K562 (cell line): ENCODE measurements around the gene OR2AG1. TPM values are rescaled to one million over a fixed set of nuclear protein-coding genes. Genes with fewer than 3 reads are reported as not detected.
A peak's percentile ranks its signal among the peaks of the same experiment; 100 is the strongest.

Experiments used
- ARHGAP35 ChIP-seq: fragments of 450-650 bp; IDR thresholded peaks from 2 replicates; pipeline ENCODE4 v1.6.1; 2018; ENCODE audit not compliant: partially characterized antibody
- ATF7 ChIP-seq: fragments of 450-650 bp; IDR thresholded peaks from 2 replicates; pipeline ENCODE4 v1.7.1; 2014; ENCODE audit warnings: mild to moderate bottlenecking, moderate library complexity
- CREB1 ChIP-seq, 2 experiments: sonication (generic) in 1 of 2; formaldehyde crosslinking in 1 of 2; IDR thresholded peaks; 2 replicates each; pipeline versions ENCODE4 v1.6.1 to v1.8.0; 2012 to 2022; ENCODE audit warnings: inconsistent platforms in 1 of 2, mild to moderate bottlenecking in 1 of 2, missing genetic modification reagents in 1 of 2, moderate library complexity in 1 of 2
- DPF2 ChIP-seq: fragments of 450-650 bp; IDR thresholded peaks from 2 replicates; pipeline ENCODE4 v1.6.1; 2016
- EGR1 ChIP-seq: fragments of 450-650 bp; conservative IDR thresholded peaks from 2 replicates; pipeline ENCODE4 v1.6.1; 2017; ENCODE audit warnings: mild to moderate bottlenecking
- KHSRP ChIP-seq: fragments of 450-650 bp; IDR thresholded peaks from 2 replicates; pipeline ENCODE4 v1.6.1; 2017
- NCOA6 ChIP-seq: fragments of 450-650 bp; IDR thresholded peaks from 2 replicates; pipeline ENCODE4 v1.6.1; 2017; ENCODE audit warnings: mild to moderate bottlenecking
- NFE2 ChIP-seq: IDR thresholded peaks from 2 replicates; pipeline ENCODE4 v1.6.1; 2014; ENCODE audit warnings: antibody characterized with exemption, low read depth
- PHF21A ChIP-seq: fragments of 450-650 bp; IDR thresholded peaks from 2 replicates; pipeline ENCODE4 v1.6.1; 2017; ENCODE audit warnings: low read depth, borderline replicate concordance
- POLR2AphosphoS5 ChIP-seq: IDR thresholded peaks from 2 replicates; pipeline ENCODE4 v1.6.1; 2011; ENCODE audit warnings: mild to moderate bottlenecking, low read depth, low read length, moderate library complexity; ENCODE audit not compliant: control insufficient read depth, insufficient read depth
- POLR3A ChIP-seq: IDR thresholded peaks from 2 replicates; pipeline ENCODE4 v1.6.1; 2011; ENCODE audit warnings: borderline replicate concordance, mild to moderate bottlenecking, moderate library complexity; ENCODE audit not compliant: insufficient read length, insufficient read depth; ENCODE audit errors: extremely low read depth
- POLR3G ChIP-seq: IDR thresholded peaks from 2 replicates; pipeline ENCODE4 v1.6.1; 2011; ENCODE audit not compliant: insufficient read length, insufficient replicate concordance; ENCODE audit errors: extremely low read depth
- RBM39 ChIP-seq: fragments of 200-400 bp; formaldehyde crosslinking; optimal IDR thresholded peaks from 2 replicates; pipeline ENCODE3; 2018; ENCODE audit warnings: low read depth, low read length
- RCOR1 ChIP-seq, 2 experiments: IDR thresholded peaks; 2 replicates each; pipeline ENCODE4 v1.6.1; 2012; ENCODE audit warnings: low read depth in 2 of 2, low read length in 2 of 2, borderline replicate concordance in 1 of 2, improper control_type of control experiment in 1 of 2
- SRSF3 ChIP-seq: fragments of 200-400 bp; formaldehyde crosslinking; IDR thresholded peaks from 2 replicates; pipeline ENCODE4 v1.6.1; 2016; ENCODE audit warnings: mild to moderate bottlenecking, low read length, moderate library complexity; ENCODE audit not compliant: insufficient read depth
- TEAD4 ChIP-seq, 2 experiments: sonication (generic) in 1 of 2; formaldehyde crosslinking in 1 of 2; IDR thresholded peaks; 2 replicates each; pipeline versions ENCODE4 v1.6.1 to v1.8.0; 2012 to 2022; ENCODE audit warnings: borderline replicate concordance in 1 of 2, inconsistent platforms in 1 of 2, low read length in 1 of 2, mild to moderate bottlenecking in 1 of 2, missing genetic modification reagents in 1 of 2
- ZBTB17 ChIP-seq: fragments of 450-650 bp; formaldehyde crosslinking; IDR thresholded peaks from 2 replicates; pipeline ENCODE4 v1.4.0; 2020; ENCODE audit warnings: mild to moderate bottlenecking
- ZC3H8 ChIP-seq: fragments of 450-650 bp; IDR thresholded peaks from 2 replicates; pipeline ENCODE4 v1.6.1; 2017
- ZNF184 ChIP-seq: sonication (generic); formaldehyde crosslinking; IDR thresholded peaks from 2 replicates; pipeline ENCODE4 v1.5.0; 2020; ENCODE audit warnings: missing genetic modification reagents
- ZNF408 ChIP-seq: fragments of 250-450 bp; sonication (Bioruptor Pico); IDR thresholded peaks from 2 replicates; pipeline ENCODE4 v1.4.0; 2020; ENCODE audit warnings: low read depth, mild to moderate bottlenecking, moderate library complexity
- ZNF583 ChIP-seq: fragments of 250-450 bp; sonication (Bioruptor Pico); IDR thresholded peaks from 2 replicates; pipeline ENCODE4 v1.4.0; 2020
- ZNF584 ChIP-seq: fragments of 200-800 bp; sonication (Bioruptor generic); IDR thresholded peaks from 2 replicates; pipeline ENCODE4 v1.6.1; 2016; ENCODE audit warnings: low read depth, mild to moderate bottlenecking, missing genetic modification characterization, missing compliant biosample characterization
- ZNF639 ChIP-seq, 2 experiments: fragments of 200-800 bp in 1 of 2; sonication (Bioruptor generic) in 1 of 2; sonication (generic) in 1 of 2; formaldehyde crosslinking in 1 of 2; IDR thresholded peaks in 1 of 2; conservative IDR thresholded peaks in 1 of 2; 2 replicates each; pipeline versions ENCODE4 v1.5.0 to v1.6.1; 2016 to 2020; ENCODE audit warnings: missing compliant biosample characterization in 1 of 2, missing genetic modification characterization in 1 of 2, missing genetic modification reagents in 1 of 2
- ZNF699 ChIP-seq: fragments of 250-450 bp; sonication (Bioruptor Pico); IDR thresholded peaks from 2 replicates; pipeline ENCODE4 v1.8.0; 2021; ENCODE audit warnings: mild to moderate bottlenecking, moderate library complexity; ENCODE audit not compliant: insufficient replicate concordance
- ZNF707 ChIP-seq: fragments of 250-450 bp; sonication (Bioruptor Pico); conservative IDR thresholded peaks from 2 replicates; pipeline ENCODE4 v1.8.0; 2022; ENCODE audit warnings: inconsistent platforms, mild to moderate bottlenecking, moderate library complexity
- ZNF77 ChIP-seq: fragments of 250-450 bp; sonication (Bioruptor Pico); IDR thresholded peaks from 2 replicates; pipeline ENCODE4 v1.5.0; 2020
- polyA plus RNA-seq, 8 experiments: library from polyadenylated mRNA; depleted of rRNA in 4 of 8; stranded (reverse) in 5 of 8; unstranded in 3 of 8; fragments of >200 nt; fragmentation: Nextera tagmentation in 2 of 8; fragmentation: Illumina TruSeq in 1 of 8; extraction: Ambion mirVana in 2 of 8; extraction: Trizol in 1 of 8; gene quantifications; 2 replicates each; pipeline versions ENCODE4 v1.2.1 to v1.2.3, GENCODE V29; 2011 to 2014; ENCODE audit warnings: inconsistent platforms in 1 of 8, missing spikeins in 1 of 8
- total RNA-seq, 7 experiments: library from RNA; depleted of rRNA in 6 of 7; stranded (reverse); fragments of >200 nt in 6 of 7; fragmentation: Illumina TruSeq in 2 of 7; extraction: Trizol in 2 of 7; gene quantifications; 2 replicates each; pipeline versions ENCODE4 v1.2.1 to v1.2.3, GENCODE V29; 2011 to 2021; ENCODE audit warnings: low replicate concordance in 1 of 7
- TF ChIP-seq, protein P1 (sequence below): fragments of 450-650 bp; IDR thresholded peaks from 2 replicates; pipeline ENCODE4 v1.7.0; 2016; ENCODE audit warnings: borderline replicate concordance

OR2AG1 gene
- total and polyA plus RNA-seq, 9 of the 15 experiments (the other 6 are each of a cell fraction or from before 2014, with no cell fraction given), result 0.05 to 0.11 (median 0.07) TPM; not detected in 5

- TF ChIP-seq ZNF639 (CRISPR knock-in tag; conservative IDR thresholded peaks at IDR 0.05 in 1 of 2, IDR thresholded peaks at IDR 0.05 in 1 of 2) (no peak), ARHGAP35 (no peak), ZNF707 (CRISPR knock-in tag) (no peak), ZNF584 (peak; percentile 26; the same call in 1 of the 2 replicates), RCOR1 (IDR thresholded peaks at IDR 0.05; ENCODE audit: borderline replicate concordance in 1 of 2, low read depth in 2 of 2, low read length in 2 of 2) (peak in 1 of 2 experiments; percentile 54; a peak in 1 of 4 replicates), POLR2AphosphoS5 (no peak), POLR3G (no peak), ZNF408 (CRISPR knock-in tag) (no peak), ZNF699 (no peak), NFE2 (no peak), ZNF583 (CRISPR knock-in tag) (no peak), ZC3H8 (no peak), PHF21A (no peak), TEAD4 (IDR thresholded peaks at IDR 0.05; ENCODE audit: low read length) (peak; percentile 14; the same call in 1 of the 2 replicates), TEAD4 (CRISPR knock-in tag; IDR thresholded peaks at IDR 0.05; ENCODE audit: borderline replicate concordance) (no peak), ZNF184 (no peak), DPF2 (peak; percentile 70; the same call in 1 of the 2 replicates), ZNF77 (CRISPR knock-in tag) (no peak), SRSF3 (no peak), KHSRP (no peak), EGR1 (no peak), NCOA6 (no peak), ATF7 (0 out of 2 replicates have a peak, but pooled peaks have one; percentile 20), POLR3A (no peak), ZBTB17 (CRISPR knock-in tag) (no peak), RBM39 (no peak), CREB1 (IDR thresholded peaks at IDR 0.05) (no peak), CREB1 (CRISPR knock-in tag; IDR thresholded peaks at IDR 0.05) (no peak)
- TF ChIP-seq, protein P1, sequence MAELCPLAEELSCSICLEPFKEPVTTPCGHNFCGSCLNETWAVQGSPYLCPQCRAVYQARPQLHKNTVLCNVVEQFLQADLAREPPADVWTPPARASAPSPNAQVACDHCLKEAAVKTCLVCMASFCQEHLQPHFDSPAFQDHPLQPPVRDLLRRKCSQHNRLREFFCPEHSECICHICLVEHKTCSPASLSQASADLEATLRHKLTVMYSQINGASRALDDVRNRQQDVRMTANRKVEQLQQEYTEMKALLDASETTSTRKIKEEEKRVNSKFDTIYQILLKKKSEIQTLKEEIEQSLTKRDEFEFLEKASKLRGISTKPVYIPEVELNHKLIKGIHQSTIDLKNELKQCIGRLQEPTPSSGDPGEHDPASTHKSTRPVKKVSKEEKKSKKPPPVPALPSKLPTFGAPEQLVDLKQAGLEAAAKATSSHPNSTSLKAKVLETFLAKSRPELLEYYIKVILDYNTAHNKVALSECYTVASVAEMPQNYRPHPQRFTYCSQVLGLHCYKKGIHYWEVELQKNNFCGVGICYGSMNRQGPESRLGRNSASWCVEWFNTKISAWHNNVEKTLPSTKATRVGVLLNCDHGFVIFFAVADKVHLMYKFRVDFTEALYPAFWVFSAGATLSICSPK, result no peak
Measured at GRCh38 chr11:6745465-6746015, 37.3 kb upstream of the OR2AG1 start (continued).
